Caco-2 (cell line): ENCODE data around the gene SGF29. TPM values are rescaled to one million over a fixed set of nuclear protein-coding genes. Genes with fewer than 3 reads are reported as not detected.
A peak's percentile ranks its signal among the peaks of the same experiment; 100 is the strongest.

Source experiments
- BruUV-seq: library from RNA; stranded (reverse); fragments of 400-500 nt; replicated peaks from 2 replicates; lab custom pipeline; 2021; lab: Mats Ljungman, UMichigan
- CTCF ChIA-PET: fragments of 300-600 bp; sonication (Branson Sonifier 250); formaldehyde crosslinking; loops from one replicate; lab custom pipeline; 2022; ENCODE audit warnings: antibody characterized with exemption; lab: Charles Lee
- POLR2A ChIA-PET: fragments of 300-600 bp; sonication (Branson Sonifier 250); formaldehyde crosslinking; loops from one replicate; lab custom pipeline; 2022; ENCODE audit warnings: antibody characterized with exemption; lab: Charles Lee
- DNase-seq, 2 experiments: peaks; one replicate each; pipeline versions ENCODE4 v3.0.0 to v3.0.0-alpha.2; 2020 to 2022
- H3K27me3 ChIP-seq: replicated peaks from 2 replicates; pipeline ENCODE4 v1.6.0; 2011; ENCODE audit warnings: low read length; ENCODE audit not compliant: control insufficient read depth, insufficient read depth
- H3K36me3 ChIP-seq: 2 replicates; pipeline ENCODE4 v1.5.1; 2011; ENCODE audit warnings: low read length; ENCODE audit not compliant: control insufficient read depth, insufficient read depth
- H3K4me1 ChIP-seq: fragments of 250-450 bp; sonication (Bioruptor Pico); 2 replicates; pipeline ENCODE4 v1.5.1; 2020; ENCODE audit warnings: mild to moderate bottlenecking
- H3K4me3 ChIP-seq: 2 replicates; pipeline ENCODE4 v1.5.1; 2011; ENCODE audit warnings: low read depth, mild to moderate bottlenecking, control low read depth, low read length
- H3K9me3 ChIP-seq: fragments of 250-450 bp; sonication (Bioruptor Pico); 2 replicates; pipeline ENCODE4 v1.5.1; 2020; ENCODE audit warnings: mild to moderate bottlenecking, moderate library complexity
- H3K27ac Mint-ChIP-seq: one replicate; pipeline ENCODE4 v1.8.0; 2022; ENCODE audit warnings: mixed read lengths; ENCODE audit not compliant: unreplicated experiment
- H3K27me3 Mint-ChIP-seq: one replicate; pipeline ENCODE4 v1.8.0; 2022; ENCODE audit warnings: mixed read lengths; ENCODE audit not compliant: insufficient read depth, unreplicated experiment
- H3K36me3 Mint-ChIP-seq: one replicate; pipeline ENCODE4 v1.8.0; 2022; ENCODE audit warnings: mild to moderate bottlenecking, mixed read lengths; ENCODE audit not compliant: insufficient read depth, unreplicated experiment
- H3K4me1 Mint-ChIP-seq: one replicate; pipeline ENCODE4 v1.8.0; 2022; ENCODE audit warnings: low read depth, mixed read lengths; ENCODE audit not compliant: unreplicated experiment
- H3K4me3 Mint-ChIP-seq: one replicate; pipeline ENCODE4 v1.8.0; 2022; ENCODE audit warnings: mild to moderate bottlenecking, moderate library complexity, mixed read lengths; ENCODE audit not compliant: unreplicated experiment
- H3K9me3 Mint-ChIP-seq: one replicate; pipeline ENCODE4 v1.8.0; 2022; ENCODE audit warnings: mixed read lengths; ENCODE audit not compliant: unreplicated experiment
- intact Hi-C: fragments of 100-400 bp; cut with micrococcal nuclease; formaldehyde crosslinking; loops from one replicate; pipeline ENCODE4 v1.10.0; 2022; ENCODE audit not compliant: unreplicated experiment
- total RNA-seq: library from RNA; stranded (reverse); gene quantifications from 2 replicates; pipeline ENCODE4 v1.2.3, GENCODE V29; 2022
- TF ChIP-seq, protein P1 (sequence below), 2 experiments: fragments of 200-600 bp in 1 of 2; IDR thresholded peaks; 1 replicate in 1 of 2; 2 replicates in 1 of 2; pipeline versions ENCODE4 v1.5.1 to v1.8.0; 2011 to 2022; ENCODE audit warnings: antibody characterized with exemption in 1 of 2, control low read depth in 1 of 2, inconsistent platforms in 1 of 2, low read depth in 1 of 2, low read length in 1 of 2, mild to moderate bottlenecking in 1 of 2, moderate library complexity in 1 of 2; ENCODE audit not compliant: insufficient read depth in 1 of 2, severe bottlenecking in 1 of 2, unreplicated experiment in 1 of 2

Gene SGF29
- total RNA-seq, 1 experiment from 2014 or later, result 29.8 TPM

DNA sequence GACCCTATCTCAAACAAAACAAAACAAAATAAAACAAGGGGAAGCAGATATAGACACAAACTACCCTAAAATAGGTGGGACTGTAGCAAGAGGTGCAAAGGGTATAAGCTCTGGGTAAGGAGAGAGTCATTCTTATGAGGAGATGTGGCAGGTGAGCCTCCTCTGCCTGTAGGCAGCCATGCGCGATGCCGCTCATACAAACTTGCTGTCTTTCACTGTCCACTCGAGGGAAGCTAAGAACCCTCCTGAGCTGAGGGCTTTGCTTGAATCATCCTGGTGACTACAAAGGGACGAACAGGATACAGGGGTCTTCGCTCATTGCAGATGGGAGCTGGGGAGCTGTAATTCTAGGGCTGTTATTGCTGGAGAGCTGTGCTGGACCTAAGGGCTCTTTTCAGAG is 32.3 kb upstream of the SGF29 start:
- H3K36me3 ChIP-seq, result no peaks in the 10 kb centered on the region
- peaks cover 9% of the 10 kb centered on the region for H3K4me1 Mint-ChIP-seq
- ChIA-PET POLR2A (no interaction called here), CTCF (no interaction called here)
- H3K27me3 ChIP-seq, result no peaks in the 10 kb centered on the region
- no TSS peak for BruUV-seq
- peaks cover 16% of the 10 kb centered on the region for H3K4me1 ChIP-seq
- intact Hi-C loops, result no loop called here
- no peak overlapping the region for H3K27ac Mint-ChIP-seq
- H3K9me3 ChIP-seq, result no peaks in the 10 kb centered on the region
- no peaks in the 10 kb centered on the region for H3K9me3 Mint-ChIP-seq
- H3K4me3 Mint-ChIP-seq, result no peak overlapping the region
- no peak for DNase-seq
- no peak overlapping the region for H3K4me3 ChIP-seq
- no peaks in the 10 kb centered on the region for H3K36me3 Mint-ChIP-seq
- TF ChIP-seq, protein P1, sequence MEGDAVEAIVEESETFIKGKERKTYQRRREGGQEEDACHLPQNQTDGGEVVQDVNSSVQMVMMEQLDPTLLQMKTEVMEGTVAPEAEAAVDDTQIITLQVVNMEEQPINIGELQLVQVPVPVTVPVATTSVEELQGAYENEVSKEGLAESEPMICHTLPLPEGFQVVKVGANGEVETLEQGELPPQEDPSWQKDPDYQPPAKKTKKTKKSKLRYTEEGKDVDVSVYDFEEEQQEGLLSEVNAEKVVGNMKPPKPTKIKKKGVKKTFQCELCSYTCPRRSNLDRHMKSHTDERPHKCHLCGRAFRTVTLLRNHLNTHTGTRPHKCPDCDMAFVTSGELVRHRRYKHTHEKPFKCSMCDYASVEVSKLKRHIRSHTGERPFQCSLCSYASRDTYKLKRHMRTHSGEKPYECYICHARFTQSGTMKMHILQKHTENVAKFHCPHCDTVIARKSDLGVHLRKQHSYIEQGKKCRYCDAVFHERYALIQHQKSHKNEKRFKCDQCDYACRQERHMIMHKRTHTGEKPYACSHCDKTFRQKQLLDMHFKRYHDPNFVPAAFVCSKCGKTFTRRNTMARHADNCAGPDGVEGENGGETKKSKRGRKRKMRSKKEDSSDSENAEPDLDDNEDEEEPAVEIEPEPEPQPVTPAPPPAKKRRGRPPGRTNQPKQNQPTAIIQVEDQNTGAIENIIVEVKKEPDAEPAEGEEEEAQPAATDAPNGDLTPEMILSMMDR (IDR thresholded peaks at IDR 0.05; ENCODE audit: insufficient read depth in 1 of 2, low read depth in 1 of 2, low read length in 1 of 2, severe bottlenecking in 1 of 2, unreplicated experiment in 1 of 2), result no peak
- H3K27me3 Mint-ChIP-seq, result no peaks in the 10 kb centered on the region

DNA sequence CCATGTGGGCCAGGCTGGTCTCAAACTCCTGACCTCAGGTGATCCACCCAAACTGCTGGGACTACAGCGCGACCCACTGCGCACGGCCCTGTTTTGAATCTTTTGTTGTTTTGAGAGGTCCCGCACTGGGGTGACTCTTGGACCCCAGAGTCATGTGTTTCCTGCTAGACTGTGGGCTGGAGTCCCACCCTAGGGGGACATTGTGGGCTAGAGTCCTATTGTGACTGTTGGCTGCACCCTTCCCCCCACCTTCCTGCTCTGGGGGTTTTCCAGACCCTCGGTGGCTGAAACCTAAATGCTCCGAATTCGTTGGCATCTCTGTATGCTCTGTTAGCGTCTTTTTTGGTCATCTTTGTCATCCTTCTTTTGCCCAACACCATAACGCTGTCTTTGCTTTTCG is 30.9 kb upstream of the SGF29 start:
- intact Hi-C loops, result no loop called here
- no peak overlapping the region for H3K27ac Mint-ChIP-seq
- no peaks in the 10 kb centered on the region for H3K27me3 Mint-ChIP-seq
- Histone ChIP-seq H3K9me3 (no peaks in the 10 kb centered on the region), H3K36me3 (no peaks in the 10 kb centered on the region), H3K27me3 (no peaks in the 10 kb centered on the region), H3K4me1 (peaks cover 28% of the 10 kb centered on the region), H3K4me3 (no peak overlapping the region)
- H3K4me1 Mint-ChIP-seq, result peaks cover 13% of the 10 kb centered on the region
- H3K4me3 Mint-ChIP-seq, result no peak overlapping the region
- no peaks in the 10 kb centered on the region for H3K9me3 Mint-ChIP-seq
- no peaks in the 10 kb centered on the region for H3K36me3 Mint-ChIP-seq
- DNase-seq, result no peak
- ChIA-PET CTCF (no interaction called here), POLR2A (no interaction called here)
- TF ChIP-seq, protein P1 (IDR thresholded peaks at IDR 0.05; ENCODE audit: insufficient read depth in 1 of 2, low read depth in 1 of 2, low read length in 1 of 2, severe bottlenecking in 1 of 2, unreplicated experiment in 1 of 2), result no peak
- no TSS peak for BruUV-seq

DNA sequence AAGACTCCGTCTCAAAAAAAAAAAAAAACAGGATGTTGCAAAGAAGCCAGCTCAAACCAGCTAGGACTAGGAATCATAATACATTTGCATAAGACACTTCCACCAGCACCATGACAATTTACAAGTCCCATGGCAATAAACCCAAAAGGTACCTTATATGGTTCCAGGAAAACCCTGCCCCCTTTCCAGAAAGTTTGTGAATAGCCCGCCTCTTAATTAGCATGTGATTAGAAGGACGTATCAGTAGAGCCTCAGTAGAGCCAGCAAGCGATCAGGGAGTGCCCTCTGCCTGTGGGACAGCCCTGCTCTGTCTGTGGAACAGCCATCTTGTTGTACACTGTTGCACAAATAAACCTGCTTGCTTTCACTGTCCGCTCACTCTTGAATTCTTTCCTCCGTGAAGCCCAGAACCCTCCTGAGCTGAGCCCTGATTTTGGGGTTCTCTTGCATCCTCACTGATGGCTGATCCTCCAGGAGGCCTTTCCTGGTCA is 29.0 kb upstream of the SGF29 start:
- Mint-ChIP-seq H3K4me3 (no peak overlapping the region), H3K27ac (peak overlapping the region; percentile 13), H3K9me3 (no peaks in the 10 kb centered on the region), H3K4me1 (peaks cover 13% of the 10 kb centered on the region), H3K27me3 (no peaks in the 10 kb centered on the region), H3K36me3 (no peaks in the 10 kb centered on the region)
- BruUV-seq, result TSS peak; percentile 34
- Histone ChIP-seq H3K36me3 (no peaks in the 10 kb centered on the region), H3K4me3 (no peak overlapping the region), H3K9me3 (no peaks in the 10 kb centered on the region), H3K4me1 (peaks cover 46% of the 10 kb centered on the region), H3K27me3 (no peaks in the 10 kb centered on the region)
- POLR2A ChIA-PET, result no interaction called here
- peak in 1 of 2 experiments; percentile 30 for DNase-seq
- CTCF ChIA-PET, result no interaction called here
- intact Hi-C loops, result no loop called here
- TF ChIP-seq, protein P1 (IDR thresholded peaks at IDR 0.05; ENCODE audit: insufficient read depth in 1 of 2, low read depth in 1 of 2, low read length in 1 of 2, severe bottlenecking in 1 of 2, unreplicated experiment in 1 of 2), result no peak
